Islet precursor cell (in vitro differentiated cells): ENCODE measurements around the gene L3MBTL2.
A peak's percentile ranks its signal among the peaks of the same experiment; 100 is the strongest.

ENCODE experiments used
- DNase-seq: peaks from one replicate; pipeline ENCODE4 v3.0.0-alpha.2; 2018

Gene L3MBTL2

DNA sequence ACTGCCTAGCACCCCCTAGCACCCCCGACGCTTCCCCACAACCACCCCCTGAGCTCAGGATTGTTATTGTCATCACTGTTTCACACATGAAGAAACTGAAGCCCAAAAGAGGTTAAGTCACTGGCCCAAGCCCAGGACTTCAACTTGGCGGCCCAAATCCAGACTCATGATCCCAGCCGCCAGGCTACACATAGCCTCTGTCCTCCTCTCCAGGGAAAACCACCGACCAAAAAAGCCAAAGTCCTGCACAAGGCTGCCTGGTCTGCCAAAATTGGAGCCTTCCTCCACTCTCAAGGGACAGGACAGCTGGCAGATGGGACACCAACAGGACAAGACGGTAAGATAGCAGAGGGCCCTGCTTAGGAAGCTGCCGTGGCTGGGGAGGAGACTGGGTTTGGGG lies 10.8 kb downstream of the L3MBTL2 start:
- DNase-seq, result no peak

DNA sequence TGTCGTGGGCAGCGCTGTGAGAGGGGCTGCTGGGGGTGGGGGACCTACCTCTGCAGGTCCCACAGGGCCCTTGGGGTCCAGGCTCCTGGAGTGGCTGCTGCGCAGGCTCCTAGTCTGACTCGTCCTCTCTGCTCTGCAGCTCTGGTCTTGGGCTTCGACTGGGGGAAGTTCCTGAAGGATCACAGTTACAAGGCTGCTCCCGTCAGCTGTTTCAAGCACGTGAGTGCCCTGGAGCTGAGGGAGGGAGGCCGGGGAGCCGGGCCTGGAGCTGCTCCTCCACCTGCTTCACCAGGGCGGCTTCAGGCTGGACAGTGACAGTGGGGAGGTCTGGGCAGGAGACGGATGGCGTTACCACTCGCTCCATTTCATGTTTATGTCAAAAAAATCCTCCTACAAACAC lies 11.9 kb downstream of the L3MBTL2 start:
- DNase-seq, result peak; percentile 65

DNA sequence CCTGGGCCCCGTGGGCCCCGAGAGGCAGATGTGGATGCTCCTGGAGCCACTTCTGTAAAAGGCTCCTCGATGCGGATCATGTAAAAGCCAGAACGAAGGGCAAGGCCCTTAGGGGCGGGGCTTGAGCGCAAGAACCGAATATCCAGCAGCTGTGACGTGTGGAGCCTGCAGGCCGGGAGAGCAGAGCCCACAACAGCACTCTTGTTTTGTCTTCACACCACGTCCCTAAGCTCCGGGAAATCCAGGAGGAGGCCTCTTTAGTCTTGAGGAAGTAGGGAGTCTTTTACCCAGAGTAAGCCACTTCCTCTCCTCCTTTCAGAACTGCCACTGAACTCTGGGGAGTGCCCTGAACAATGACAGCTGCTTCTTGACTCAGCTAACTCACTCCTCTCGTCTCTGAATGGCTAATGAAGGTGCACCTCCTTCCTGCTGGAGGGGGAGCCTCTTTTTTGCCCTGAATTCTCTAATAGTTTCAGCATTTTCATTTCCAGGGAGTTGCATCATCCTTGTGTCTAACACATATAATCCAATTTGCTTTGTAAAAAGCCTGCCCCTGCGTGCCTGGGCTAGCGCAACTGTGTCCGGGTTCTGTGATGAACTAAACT lies 12.5 kb downstream of the L3MBTL2 start:
- no peak for DNase-seq

DNA sequence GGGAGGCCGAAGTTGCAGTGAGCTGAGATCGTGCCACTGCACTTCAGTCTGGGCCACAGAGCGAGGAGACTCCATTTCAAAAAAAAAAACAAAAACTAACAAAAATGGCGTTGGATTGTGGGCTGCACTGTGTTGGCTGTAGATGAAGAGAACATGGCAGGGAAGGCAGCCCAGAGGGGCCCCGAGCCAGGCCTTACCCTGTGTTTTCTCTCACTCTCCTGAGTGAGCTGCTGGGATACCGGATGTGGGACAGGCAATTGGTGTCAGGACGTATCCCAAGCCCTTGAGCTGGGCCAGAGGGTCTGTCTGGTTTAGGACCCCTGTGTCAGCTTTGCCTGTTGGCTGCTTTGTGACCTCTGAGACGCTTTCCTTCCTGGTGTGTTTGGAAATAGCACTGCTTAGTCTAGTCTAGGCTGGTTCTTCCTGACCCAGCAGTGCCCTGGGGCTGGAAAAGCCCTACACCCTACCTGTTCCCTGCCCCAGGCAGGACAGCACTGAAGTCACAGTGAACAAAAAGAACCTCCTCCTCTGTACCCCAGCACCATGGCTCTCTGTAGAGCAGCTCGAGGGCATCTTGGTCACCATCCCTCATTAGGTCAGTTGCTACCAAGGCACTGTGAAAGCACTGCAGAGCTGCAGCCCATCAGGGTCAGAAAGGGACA lies 17.9 kb downstream of the L3MBTL2 start:
- DNase-seq, result no peak

DNA sequence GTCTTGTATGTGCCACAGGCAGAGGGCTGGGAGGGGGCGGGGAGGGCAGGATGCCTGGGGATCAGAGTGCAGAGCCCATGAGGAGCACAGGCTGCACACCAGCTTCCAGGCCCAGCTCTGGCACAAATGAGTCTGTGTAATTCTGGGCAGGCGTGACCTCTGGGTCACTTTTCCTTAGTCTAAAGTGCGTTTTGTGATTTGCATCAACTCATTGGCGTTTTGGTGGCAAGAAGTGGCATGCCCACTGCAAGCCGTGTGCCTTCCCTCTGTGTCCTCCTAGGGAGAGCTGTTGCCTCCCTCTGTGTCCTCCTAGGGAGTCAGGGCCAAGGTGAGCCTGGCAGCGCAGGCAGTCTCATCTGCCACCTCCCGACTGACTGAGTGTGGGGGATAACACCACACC lies 18.4 kb downstream of the L3MBTL2 start:
- no peak for DNase-seq

DNA sequence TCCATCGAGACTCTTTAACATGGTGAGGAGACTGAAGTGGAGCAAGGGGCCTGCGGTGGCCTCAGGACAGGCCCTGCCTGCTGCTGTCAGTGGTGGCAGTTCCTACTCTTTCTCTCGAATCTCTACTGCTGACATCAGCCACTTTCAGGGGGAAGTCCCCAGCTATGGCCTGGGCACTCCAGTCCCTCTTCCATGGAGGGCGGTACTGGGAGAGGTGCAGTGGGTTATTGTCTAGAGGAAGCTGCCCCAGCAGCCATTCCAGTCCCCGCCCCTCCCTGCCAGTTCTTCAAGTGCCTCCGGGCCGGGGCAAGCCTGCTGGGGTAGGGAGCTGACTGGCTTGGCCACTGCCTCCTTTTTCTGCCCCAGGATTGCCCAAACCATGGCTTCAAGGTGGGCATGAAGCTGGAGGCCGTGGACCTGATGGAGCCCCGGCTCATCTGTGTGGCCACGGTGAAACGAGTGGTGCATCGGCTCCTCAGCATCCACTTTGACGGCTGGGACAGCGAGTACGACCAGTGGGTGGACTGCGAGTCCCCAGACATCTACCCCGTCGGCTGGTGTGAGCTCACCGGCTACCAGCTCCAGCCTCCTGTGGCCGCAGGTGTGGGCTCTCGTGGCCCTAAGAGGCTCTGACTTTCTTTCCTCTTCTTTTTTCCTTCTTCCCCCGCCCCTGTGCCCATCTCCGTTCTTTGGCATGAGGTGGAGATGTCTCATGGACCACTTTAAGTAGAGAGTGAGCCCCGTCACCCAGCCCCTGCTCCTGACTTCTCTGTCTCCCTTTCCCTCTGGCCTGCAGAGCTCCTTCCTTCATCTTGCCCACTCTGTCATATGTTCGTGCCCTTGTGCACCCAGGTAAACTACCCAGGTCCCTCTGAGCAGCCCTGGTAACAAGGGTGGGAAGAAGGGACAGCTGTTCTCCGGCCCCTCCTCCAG lies 21.9 kb downstream of the L3MBTL2 start:
- DNase-seq, result peak; percentile 45

DNA sequence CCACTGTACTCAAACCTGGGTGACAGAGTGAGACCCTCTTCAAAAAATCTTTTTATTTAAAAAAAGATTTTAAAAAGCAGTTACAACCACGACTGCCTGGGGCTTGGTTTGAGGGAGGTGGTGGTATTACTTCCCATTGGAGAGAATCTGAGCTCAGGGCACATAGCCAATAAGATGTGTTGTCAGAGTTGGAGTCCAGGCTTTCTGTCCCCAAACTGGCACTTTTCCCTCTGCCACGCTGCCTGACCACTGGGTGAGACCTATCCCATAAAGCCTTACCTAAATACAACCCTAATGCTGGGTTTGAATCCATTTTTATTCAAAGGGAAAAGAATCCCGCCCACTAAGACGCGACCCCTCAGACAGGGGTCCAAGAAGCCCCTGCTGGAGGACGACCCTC lies 24.1 kb downstream of the L3MBTL2 start:
- DNase-seq, result no peak

DNA sequence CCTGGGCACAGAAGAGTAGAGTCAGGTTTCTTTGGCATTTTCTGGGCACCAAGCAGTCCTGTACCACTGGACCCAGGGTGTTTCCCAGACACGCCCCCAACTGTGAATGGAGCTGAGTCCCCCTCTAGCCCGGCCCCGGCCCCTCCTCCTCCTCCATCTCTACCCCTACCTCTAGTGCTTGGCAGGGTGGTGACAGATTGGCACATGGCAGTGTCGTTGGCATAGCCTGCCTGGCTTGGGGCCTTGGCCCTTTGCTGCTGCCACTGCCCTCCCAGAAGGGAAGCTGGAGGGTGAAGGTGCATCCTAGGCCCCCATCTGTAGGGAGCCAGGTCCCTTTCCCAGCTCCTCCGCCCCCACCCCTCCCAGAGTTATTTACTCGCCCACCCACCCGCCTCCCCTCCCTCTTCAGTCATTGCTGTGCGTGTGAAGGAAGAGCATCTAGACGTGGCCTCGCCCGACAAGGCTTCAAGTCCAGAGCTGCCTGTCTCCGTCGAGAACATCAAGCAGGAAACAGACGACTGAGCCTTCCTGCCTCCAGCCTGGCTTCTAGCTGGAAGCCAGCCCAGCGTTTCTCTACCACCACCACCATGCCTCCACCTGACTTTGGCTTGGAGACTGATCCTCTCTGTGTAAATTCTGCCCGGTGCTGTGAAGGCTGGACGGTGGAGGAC lies 24.8 kb downstream of the L3MBTL2 start:
- DNase-seq, result no peak

DNA sequence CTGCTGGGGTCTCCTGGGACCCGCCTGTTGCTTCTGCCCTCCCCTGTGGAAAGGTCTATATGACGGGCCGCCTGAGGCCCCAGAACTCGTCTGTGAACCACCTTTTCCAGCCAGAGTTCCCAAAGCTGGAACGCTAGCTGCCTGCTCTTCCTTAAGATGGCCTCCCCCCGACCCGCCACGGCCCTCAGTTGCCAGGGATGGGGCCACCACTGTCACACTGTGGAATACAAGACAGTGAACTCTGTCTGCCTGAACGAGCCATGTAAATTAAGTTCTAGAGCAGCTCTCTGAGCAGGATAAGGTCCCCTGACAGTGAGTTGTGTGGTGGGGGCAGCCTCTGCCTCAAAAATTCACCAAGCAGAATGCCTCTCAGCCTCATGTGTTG lies 25.3 kb downstream of the L3MBTL2 start:
- DNase-seq, result no peak

DNA sequence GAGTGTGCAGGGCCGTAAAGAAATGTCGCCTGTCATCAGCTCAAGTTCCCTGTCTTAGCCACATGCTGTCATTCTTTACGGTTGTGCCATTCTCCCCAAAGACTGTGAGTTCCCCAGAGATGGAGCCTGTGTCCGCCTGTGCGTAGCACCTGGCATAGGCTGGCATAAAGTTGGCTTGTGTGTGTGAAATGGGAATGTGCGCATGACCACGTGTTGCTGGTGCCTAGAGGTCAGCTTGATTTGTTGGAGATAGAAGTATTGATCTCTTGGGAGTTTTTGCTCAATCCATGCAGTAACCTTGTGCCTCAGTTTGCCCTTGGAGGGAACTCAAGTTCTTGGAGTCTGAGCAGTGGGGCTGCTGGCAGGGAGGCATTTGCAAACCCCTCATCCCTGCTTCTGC lies 26.3 kb downstream of the L3MBTL2 start:
- peak; percentile 45 for DNase-seq

DNA sequence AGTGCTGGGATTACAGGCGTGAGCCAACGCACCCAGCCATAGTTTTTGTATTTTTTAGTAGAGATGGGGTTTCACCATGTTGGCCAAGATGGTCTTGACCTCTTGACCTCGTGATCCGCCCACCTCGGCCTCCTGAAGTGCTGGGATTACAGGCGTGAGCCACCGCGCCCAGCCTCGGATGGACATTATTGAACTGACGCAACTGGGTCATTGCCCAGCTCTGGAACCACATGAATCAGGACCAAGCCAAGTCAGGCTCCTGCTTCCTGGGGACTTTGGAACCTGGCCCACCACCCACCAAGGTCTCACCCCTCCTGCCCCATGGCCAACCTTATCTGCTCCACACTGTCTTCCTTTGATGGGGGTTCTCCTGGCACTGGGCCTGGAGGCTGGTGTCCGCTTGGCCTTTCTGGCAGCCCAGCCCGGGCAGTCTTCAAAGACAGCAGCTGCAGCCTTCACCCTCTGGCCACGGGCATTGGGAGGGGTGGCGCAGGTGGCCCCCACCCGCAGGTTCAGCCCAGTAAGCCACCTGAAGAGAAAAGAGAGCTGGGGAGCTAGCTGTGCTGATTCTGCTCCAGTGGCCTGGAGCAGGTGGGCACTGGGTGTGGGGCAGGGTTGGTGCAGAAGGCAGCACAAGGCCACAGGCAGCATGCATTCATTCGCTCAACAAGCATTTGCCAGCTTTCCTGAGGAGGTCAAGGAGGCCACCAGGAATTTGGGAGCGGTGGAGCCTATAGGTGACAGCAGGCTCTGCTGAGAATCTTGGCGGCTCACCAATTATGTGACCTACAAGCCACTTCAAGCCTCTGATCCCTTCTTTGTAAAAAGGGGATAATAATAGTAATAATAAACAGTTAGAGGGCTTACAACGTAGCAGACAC lies 29.9 kb downstream of the L3MBTL2 start:
- DNase-seq, result no peak

DNA sequence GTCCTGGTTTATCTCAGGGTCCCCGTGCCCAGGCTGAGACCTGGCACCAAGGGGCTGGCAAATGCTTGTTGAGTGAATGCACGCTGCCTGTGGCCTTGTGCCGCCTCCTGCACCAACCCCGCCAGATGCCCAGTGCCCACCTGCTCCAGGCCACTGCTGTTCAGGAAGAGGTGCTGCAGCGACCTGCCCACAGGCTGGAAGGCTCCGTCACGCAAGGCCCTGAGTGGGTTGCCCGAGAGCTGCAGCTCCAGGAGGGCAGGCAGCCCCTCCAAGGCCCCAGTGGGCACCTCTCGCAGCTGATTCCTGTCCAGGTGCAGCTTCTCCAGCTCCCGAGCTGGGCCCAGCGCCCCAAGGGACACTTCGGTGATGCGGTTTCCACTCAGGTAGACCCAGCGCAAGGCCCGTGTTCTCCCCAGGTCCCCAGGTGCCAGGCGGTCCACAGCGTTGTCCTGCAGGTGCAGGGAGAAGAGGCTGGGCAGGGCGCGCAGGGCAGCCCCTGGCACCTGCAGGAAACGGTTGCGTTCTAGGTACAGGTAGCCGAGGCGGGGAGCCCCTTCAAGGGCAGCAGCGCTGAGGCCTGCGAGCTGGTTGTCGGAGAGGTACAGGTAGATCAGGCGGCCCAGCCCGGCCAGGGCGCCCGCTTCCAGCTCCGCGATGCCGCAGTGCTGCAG lies 32.1 kb downstream of the L3MBTL2 start:
- DNase-seq, result no peak

DNA sequence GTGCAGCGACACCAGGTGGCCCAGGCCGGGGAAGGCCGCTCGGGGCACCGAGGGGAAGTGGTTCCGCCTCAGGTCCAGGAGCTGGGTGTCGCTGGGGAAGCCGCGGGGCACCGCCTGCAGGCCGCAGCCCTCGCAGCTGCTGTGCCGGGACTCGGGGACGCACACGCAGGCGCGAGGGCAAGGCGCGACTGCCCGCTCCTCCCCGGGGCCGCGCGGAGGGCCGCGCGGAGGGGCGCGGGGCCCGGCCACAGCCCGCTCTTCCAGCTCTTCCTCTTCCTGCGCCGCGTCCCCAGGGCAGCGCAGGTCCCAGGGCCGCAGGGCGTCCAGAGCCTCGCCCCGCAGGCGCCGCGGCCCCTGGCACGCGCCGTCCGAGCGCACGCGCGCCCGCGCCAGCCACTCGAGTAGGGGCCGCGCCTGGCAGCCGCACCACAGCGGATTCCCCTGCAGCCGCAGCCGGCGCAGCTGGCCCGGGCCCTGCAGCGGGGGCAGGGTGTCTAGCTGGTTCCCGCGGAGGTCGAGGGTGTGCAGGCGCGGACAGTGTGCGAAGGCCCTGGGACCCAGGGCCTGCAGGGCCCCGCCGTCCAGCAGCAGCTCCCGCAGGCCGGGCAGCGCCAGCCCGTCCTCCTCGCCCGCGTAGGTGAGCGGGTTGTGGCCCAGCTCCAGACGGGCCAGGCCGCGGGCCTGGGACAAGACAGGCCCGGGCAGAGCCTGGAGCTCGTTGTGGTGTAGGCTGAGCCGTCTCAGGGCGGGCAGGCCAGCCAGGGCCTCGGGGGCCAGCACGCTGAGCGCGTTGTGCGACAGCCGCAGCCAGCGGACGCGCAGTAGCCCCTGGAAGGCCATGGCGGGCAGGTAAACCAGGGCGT lies 32.8 kb downstream of the L3MBTL2 start:
- peak; percentile 90 for DNase-seq

DNA sequence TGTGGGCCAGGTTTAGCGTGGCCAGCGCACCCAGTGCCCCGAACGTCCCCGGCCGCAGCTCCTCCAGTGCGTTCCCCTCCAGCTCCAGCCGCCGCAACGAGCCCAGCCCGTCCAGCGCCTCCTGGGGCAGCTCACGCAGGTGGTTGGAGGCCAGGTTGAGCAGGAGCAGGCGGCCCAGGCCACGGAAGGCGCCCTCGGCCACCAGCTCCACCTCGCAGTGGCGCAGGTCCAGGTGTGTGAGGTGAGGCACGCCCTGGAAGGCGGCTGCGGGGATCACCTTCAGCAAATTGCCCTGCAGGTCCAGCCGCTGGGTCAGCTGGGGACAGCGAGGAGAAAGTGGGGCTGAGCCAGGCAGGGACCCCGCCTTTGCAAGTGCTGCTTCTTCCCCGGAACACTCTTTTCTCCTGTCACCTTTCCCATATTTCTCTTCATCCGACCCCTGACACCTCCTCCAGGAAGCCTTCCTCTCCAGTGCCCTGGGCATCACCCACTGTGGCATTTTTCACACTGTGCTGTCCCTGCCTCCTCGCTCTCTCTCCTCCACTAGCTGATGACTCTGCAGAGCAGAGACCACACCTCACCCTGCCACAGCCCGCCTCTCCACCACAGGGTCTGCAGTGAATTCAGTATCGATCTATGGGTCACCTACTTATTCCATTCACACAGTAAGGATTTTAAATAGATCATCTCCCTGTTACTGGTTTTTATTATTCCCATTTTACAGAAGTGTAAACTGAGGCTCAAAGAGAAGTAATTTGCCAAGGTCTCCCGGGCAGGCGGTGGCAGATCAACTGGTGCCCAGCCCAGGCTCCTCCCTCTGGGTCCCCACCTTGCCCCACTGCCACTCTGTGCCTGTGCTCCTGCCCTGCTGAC lies 33.7 kb downstream of the L3MBTL2 start:
- DNase-seq, result no peak

DNA sequence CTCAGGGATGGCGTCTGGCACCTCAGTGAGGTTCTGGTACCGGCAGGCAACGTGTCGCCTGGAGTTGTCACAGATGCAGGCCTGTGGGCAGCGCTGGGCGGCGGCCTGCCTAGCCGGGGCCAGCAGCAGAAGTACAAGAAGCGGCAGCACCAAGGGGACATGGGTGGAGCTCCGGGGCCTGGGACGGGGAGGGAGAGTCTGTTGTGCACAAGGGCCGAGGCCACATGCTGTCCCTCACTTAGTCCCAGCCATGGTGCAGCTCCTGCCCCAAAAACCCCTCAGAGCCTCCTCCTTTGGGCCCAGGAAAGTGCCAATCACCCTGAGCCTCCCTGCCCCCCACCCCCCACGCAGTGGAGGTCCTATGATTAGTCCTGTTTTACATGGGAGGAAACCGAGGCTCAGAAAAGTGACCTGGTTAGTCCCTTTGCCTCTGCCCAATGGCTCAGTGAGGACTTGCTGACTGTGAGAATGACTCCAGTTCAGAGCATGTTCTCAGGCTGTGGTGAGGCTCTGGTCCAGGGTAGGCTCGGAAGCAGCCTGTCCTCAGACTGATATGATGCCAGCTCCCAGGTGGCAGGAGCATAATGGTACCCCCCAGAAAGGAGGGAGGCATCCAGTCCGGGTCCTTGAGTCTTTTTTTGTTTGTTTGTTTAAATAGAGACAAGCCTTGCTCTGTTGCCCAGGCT lies 34.5 kb downstream of the L3MBTL2 start:
- no peak for DNase-seq

DNA sequence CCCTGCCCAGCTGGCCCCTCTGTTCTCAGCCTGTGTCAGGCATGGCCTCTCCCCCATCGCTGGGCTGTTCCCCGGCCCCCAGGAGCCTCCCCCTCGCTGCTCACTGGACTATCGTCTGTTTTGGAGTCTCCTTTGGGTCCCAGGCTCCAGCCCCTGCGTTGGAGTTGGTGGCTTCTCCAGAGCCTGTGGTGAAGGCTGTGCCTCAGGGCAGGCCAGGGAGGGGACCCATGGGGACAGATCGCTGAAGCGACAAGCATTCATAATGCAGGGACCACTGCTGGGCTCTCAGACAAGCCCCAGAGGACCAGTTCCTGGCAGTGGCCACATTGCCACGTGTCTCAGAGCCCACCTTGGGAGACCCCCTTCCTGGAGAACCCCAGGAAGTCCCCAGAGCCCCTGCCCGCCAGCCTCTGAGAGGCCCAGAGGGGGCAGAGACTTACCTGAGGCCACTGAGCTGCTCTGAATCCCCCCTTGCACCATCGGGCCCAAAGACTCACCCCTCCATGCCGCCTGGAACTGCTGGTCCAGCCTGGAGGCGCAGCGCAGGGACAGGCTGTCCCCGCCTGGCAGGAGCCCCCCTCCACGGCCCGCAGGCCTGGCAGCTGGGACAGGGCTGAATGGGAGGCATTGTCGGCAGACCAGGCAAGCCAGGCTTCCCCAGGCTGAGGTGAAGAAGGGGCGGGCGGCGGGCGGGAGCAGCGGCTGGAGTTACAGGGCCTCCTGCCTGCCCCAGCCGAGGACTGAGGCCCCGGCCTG lies 35.4 kb downstream of the L3MBTL2 start, which contains the start of gene CHADL:
Gene CHADL, minus strand, starts transcription at position 555 of the 756 bp plus-strand sequence. Its CDS starts 50 bp downstream, at position 505.
- peak; percentile 79 for DNase-seq

DNA sequence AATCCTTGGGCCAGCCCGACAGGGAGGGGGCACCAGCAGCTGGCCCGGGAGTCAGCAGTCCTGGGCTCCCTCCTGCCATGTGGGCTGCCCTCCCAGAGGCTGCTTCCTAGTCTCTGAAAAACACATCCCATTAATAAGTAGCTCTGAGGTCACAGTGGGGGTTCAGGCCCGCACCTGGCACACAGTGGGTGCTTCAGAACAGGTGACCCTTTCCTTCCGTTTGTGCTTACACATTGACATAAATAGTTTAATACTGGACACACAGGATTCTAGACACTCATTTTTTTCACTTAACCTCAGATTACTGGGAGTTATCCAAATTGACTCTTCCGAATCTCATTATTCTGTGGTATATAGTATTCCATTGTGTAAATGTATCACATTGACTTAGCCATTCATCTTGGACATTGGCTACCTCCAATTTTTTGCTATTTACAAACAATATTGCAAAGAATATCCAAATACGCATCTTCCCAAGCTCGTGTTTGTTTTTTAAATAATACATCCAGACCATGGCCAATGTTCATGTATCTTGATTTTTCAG lies 36.1 kb downstream of the L3MBTL2 start:
- DNase-seq, result no peak
